Body of pancreas (tissue), 4 donors: Measurements from ENCODE around the gene SYNPO2. TPM values are rescaled to one million over a fixed set of nuclear protein-coding genes. Genes with fewer than 3 reads are reported as not detected.

Experiments
- ATAC-seq: fragments of 150-250 bp; one replicate; pipeline ENCODE4 v1.9.1; 2016
- DNase-seq, 4 donors: peaks; one replicate each; pipeline ENCODE4 v3.0.0-alpha.2; 2019
- H3K27ac ChIP-seq, 4 donors: fragments of 200-600 bp; sonication (generic); 1 replicate in 3 of 4; 2 replicates in 1 of 4; pipeline versions ENCODE4 v1.5.1 to v1.6.1; 2016 to 2019; ENCODE audit warnings: mild to moderate bottlenecking in 1 of 4, mixed read lengths in 1 of 4, moderate library complexity in 1 of 4
- H3K27me3 ChIP-seq, 2 donors: fragments of 200-600 bp; sonication (generic); one replicate each; pipeline ENCODE4 v1.6.0; 2016; ENCODE audit warnings: mild to moderate bottlenecking in 1 of 2
- H3K36me3 ChIP-seq, 2 donors: fragments of 200-600 bp; sonication (generic); replicated peaks in 1 of 2; 2 replicates each; pipeline ENCODE4 v1.5.1; 2016; ENCODE audit warnings: low read depth in 2 of 2; ENCODE audit not compliant: insufficient read depth in 1 of 2
- H3K4me1 ChIP-seq: fragments of 200-600 bp; sonication (generic); one replicate; pipeline ENCODE4 v1.6.0; 2016
- H3K4me3 ChIP-seq, 2 donors: fragments of 200-600 bp; sonication (generic); 1 replicate in 1 of 2; 2 replicates in 1 of 2; pipeline ENCODE4 v1.5.1; 2016 to 2019
- H3K9me3 ChIP-seq, 3 donors: fragments of 200-600 bp; sonication (generic); 1 replicate in 2 of 3; 2 replicates in 1 of 3; pipeline ENCODE4 v1.5.1; 2016
- CTCF ChIP-seq, 7 experiments: fragments of 450-650 bp in 4 of 7; fragments of 200-600 bp in 3 of 7; sonication (generic) in 3 of 7; IDR thresholded peaks; one replicate each; pipeline ENCODE4 v1.5.1; 2016 to 2019; ENCODE audit warnings: antibody characterized with exemption in 7 of 7
- POLR2A ChIP-seq, 3 donors: fragments of 450-650 bp; IDR thresholded peaks; one replicate each; pipeline ENCODE4 v1.6.1; 2016; ENCODE audit warnings: antibody characterized with exemption in 3 of 3, mild to moderate bottlenecking in 2 of 3
- WGBS, 2 donors: methylation state at CpG; one replicate each; pipeline ENCODE4 v1.1.5; 2017; 5-methylcytosine and 5-hydroxymethylcytosine counted together
- intact Hi-C: fragments of 100-400 bp; cut with DNase I; formaldehyde crosslinking; loops from one replicate; pipeline ENCODE4 v1.15.1; 2023
- total RNA-seq, 2 donors: library from RNA; depleted of rRNA; stranded (reverse); fragments of >200 nt; gene quantifications; one replicate each; pipeline ENCODE4 v1.1.0, GENCODE V29; 2016

SYNPO2 gene
- total RNA-seq, 2 donors from 2014 or later: 7.6 to 19.5 TPM

GRCh38 chr4:118909173-118909956, 20.7 kb downstream of the SYNPO2 start:
- H3K27me3 ChIP-seq: no peaks in the 10 kb centered on the region
- intact Hi-C loops: no loop called here
- TF ChIP-seq POLR2A (IDR thresholded peaks at IDR 0.05): no peak
- no peak for TF ChIP-seq CTCF (IDR thresholded peaks at IDR 0.05)
- WGBS, 2 donors: 55 to 60% methylated on average over 8 of the region's 8 CpGs
- H3K4me3 ChIP-seq: no peak overlapping the region
- no peaks in the 10 kb centered on the region for H3K4me1 ChIP-seq
- no peak for DNase-seq
- H3K27ac ChIP-seq: no peak overlapping the region
- ATAC-seq: no peak
- H3K9me3 ChIP-seq: no peaks in the 10 kb centered on the region
- H3K36me3 ChIP-seq: no peaks in the 10 kb centered on the region

GRCh38 chr4:118910221-118910620, 21.6 kb downstream of the SYNPO2 start:
- 40 to 56% methylated on average over 3 of the region's 3 CpGs for WGBS, 2 donors
- no peaks in the 10 kb centered on the region for H3K36me3 ChIP-seq
- DNase-seq (no peak), ATAC-seq (no peak)
- no peaks in the 10 kb centered on the region for H3K27me3 ChIP-seq
- no peak overlapping the region for H3K4me3 ChIP-seq
- no peak for TF ChIP-seq POLR2A (IDR thresholded peaks at IDR 0.05)
- no peak for TF ChIP-seq CTCF (IDR thresholded peaks at IDR 0.05)
- no peaks in the 10 kb centered on the region for H3K9me3 ChIP-seq
- intact Hi-C loops: no loop called here
- H3K4me1 ChIP-seq: no peaks in the 10 kb centered on the region
- H3K27ac ChIP-seq: no peak overlapping the region

- H3K36me3 ChIP-seq: no peaks in the 10 kb centered on the region
- H3K9me3 ChIP-seq: no peaks in the 10 kb centered on the region
- no peak overlapping the region for H3K4me3 ChIP-seq
- H3K27ac ChIP-seq: no peak overlapping the region
- ATAC-seq (no peak), DNase-seq (no peak)
- H3K4me1 ChIP-seq: no peaks in the 10 kb centered on the region
- intact Hi-C loops: no loop called here
- 67 to 73% methylated on average over 3 of the region's 3 CpGs for WGBS, 2 donors
- H3K27me3 ChIP-seq: no peaks in the 10 kb centered on the region
- TF ChIP-seq CTCF (IDR thresholded peaks at IDR 0.05): no peak
Measured at GRCh38 chr4:118911238-118911703, 22.6 kb downstream of the SYNPO2 start.

- no peak overlapping the region for H3K27ac ChIP-seq
- ATAC-seq (no peak), DNase-seq (no peak)
- TF ChIP-seq POLR2A (IDR thresholded peaks at IDR 0.05) (no peak), CTCF (IDR thresholded peaks at IDR 0.05) (no peak)
- no peak overlapping the region for H3K4me3 ChIP-seq
- WGBS, 2 donors: 83% methylated on average over 3 of the region's 3 CpGs
- H3K27me3 ChIP-seq: no peaks in the 10 kb centered on the region
- H3K4me1 ChIP-seq: no peaks in the 10 kb centered on the region
- intact Hi-C loops: no loop called here
- H3K9me3 ChIP-seq: no peaks in the 10 kb centered on the region
- H3K36me3 ChIP-seq: no peaks in the 10 kb centered on the region
Measured at GRCh38 chr4:118915468-118915867, 26.8 kb downstream of the SYNPO2 start.
